K562 (cell line): ENCODE measurements around the gene FGF23. TPM values are rescaled to one million over a fixed set of nuclear protein-coding genes. Genes with fewer than 3 reads are reported as not detected.
A peak's percentile ranks its signal among the peaks of the same experiment; 100 is the strongest.

Source experiments
- ATAC-seq: fragments of 200-7000 bp; cut with Tn5 transposase; 3 replicates; pipeline ENCODE4 v1.9.1; 2020; ENCODE audit warnings: moderate library complexity
- BruUV-seq: library from RNA; stranded (reverse); fragments of 400-500 nt; replicated peaks from 2 replicates; lab custom pipeline; 2021; lab: Mats Ljungman, UMichigan
- CTCF ChIA-PET: fragments of 300-600 bp; formaldehyde crosslinking; extraction: SDS; loops from one replicate; lab custom pipeline; 2021; ENCODE audit warnings: low intra/inter-chr PET ratio; lab: Yijun Ruan, JAX
- POLR2A ChIA-PET: fragments of 300-600, 350-650 bp; sonication (Branson Sonifier 250); formaldehyde crosslinking; extraction: SDS; loops from one replicate; lab custom pipeline; 2021; ENCODE audit warnings: antibody characterized with exemption, inconsistent platforms; lab: Yijun Ruan, JAX
- DNase-seq, 4 experiments: peaks; one replicate each; pipeline versions ENCODE4 v3.0.0 to v3.0.0-alpha.2; 2011 to 2018; ENCODE audit warnings: low spot score in 3 of 4, mixed read lengths in 3 of 4; ENCODE audit errors: extremely low read depth in 1 of 4
- FAIRE-seq: peaks from 2 replicates; lab custom pipeline; 2011; peaks lifted over from hg19 to GRCh38; lab: Jason Lieb, UNC
- H2AFZ ChIP-seq: 2 replicates; pipeline ENCODE4 v1.6.0; 2011; ENCODE audit warnings: low read depth, low read length, control low read depth, inconsistent platforms
- H3K27ac ChIP-seq: fragments of 200-600 bp; 3 replicates; pipeline ENCODE4 v1.8.0; 2011; ENCODE audit warnings: low read depth, mild to moderate bottlenecking, control low read depth, inconsistent platforms, low read length, moderate library complexity, mixed read lengths; ENCODE audit errors: extremely low read depth
- H3K27me3 ChIP-seq, 2 experiments: fragments of 300-600 bp in 1 of 2; 2 replicates in 1 of 2; 3 replicates in 1 of 2; pipeline versions ENCODE4 v1.6.0 to v1.8.0; 2011; ENCODE audit warnings: inconsistent platforms in 2 of 2, low read length in 2 of 2, mild to moderate bottlenecking in 1 of 2, mixed read lengths in 1 of 2, moderate library complexity in 1 of 2; ENCODE audit not compliant: control insufficient read depth in 2 of 2, insufficient read depth in 2 of 2
- H3K36me3 ChIP-seq: fragments of 300-600 bp; 3 replicates; pipeline ENCODE4 v1.8.0; 2011; ENCODE audit warnings: mild to moderate bottlenecking, low read length, inconsistent platforms; ENCODE audit not compliant: control insufficient read depth, insufficient read depth
- H3K4me1 ChIP-seq, 2 experiments: fragments of 200-600 bp in 1 of 2; replicated peaks in 1 of 2; 2 replicates in 1 of 2; 3 replicates in 1 of 2; pipeline versions ENCODE4 v1.5.1 to v1.8.0; 2011; ENCODE audit warnings: inconsistent platforms in 2 of 2, low read length in 2 of 2, mild to moderate bottlenecking in 1 of 2, mixed read lengths in 1 of 2, moderate library complexity in 1 of 2; ENCODE audit not compliant: control insufficient read depth in 2 of 2, insufficient read depth in 2 of 2
- H3K4me2 ChIP-seq: 2 replicates; pipeline ENCODE4 v1.6.1; 2011; ENCODE audit warnings: low read length, control low read depth, inconsistent platforms, mixed read lengths; ENCODE audit not compliant: insufficient read depth
- H3K4me3 ChIP-seq: fragments of 200-600 bp; sonication (generic), shearing (Covaris generic); 2 replicates; pipeline ENCODE4 v1.5.1; 2016; ENCODE audit warnings: control low read depth, inconsistent platforms
- H3K79me2 ChIP-seq: fragments of 200-600 bp; 3 replicates; pipeline ENCODE4 v1.8.0; 2011; ENCODE audit warnings: low read length, inconsistent platforms; ENCODE audit not compliant: control insufficient read depth, insufficient read depth
- H3K9ac ChIP-seq, 2 experiments: 2 replicates each; pipeline versions ENCODE4 v1.6.0 to v1.6.1; 2011; ENCODE audit warnings: low read depth in 2 of 2, low read length in 2 of 2, control low read depth in 1 of 2, inconsistent platforms in 1 of 2, mild to moderate bottlenecking in 1 of 2, mixed read lengths in 1 of 2; ENCODE audit not compliant: insufficient read depth in 1 of 2
- H3K9me1 ChIP-seq: one replicate; pipeline ENCODE4 v1.6.0; 2011; ENCODE audit warnings: inconsistent platforms, mild to moderate bottlenecking, low read length, moderate library complexity; ENCODE audit not compliant: control insufficient read depth, insufficient read depth
- H3K9me3 ChIP-seq: replicated peaks from 2 replicates; pipeline ENCODE4 v1.5.1; 2011; ENCODE audit warnings: low read depth, low read length, inconsistent platforms; ENCODE audit not compliant: control insufficient read depth, insufficient read depth
- H4K20me1 ChIP-seq: replicated peaks from 2 replicates; pipeline ENCODE4 v1.6.1; 2011; ENCODE audit warnings: low read length, inconsistent platforms, mixed read lengths; ENCODE audit not compliant: control insufficient read depth, insufficient read depth
- CBX1 ChIP-seq: sonication (generic); IDR thresholded peaks from 2 replicates; pipeline ENCODE4 v1.6.1; 2016; ENCODE audit warnings: antibody characterized with exemption, low read depth, mild to moderate bottlenecking
- EWSR1 ChIP-seq: fragments of 450-650 bp; IDR thresholded peaks from 2 replicates; pipeline ENCODE4 v1.6.1; 2018; ENCODE audit warnings: borderline replicate concordance, mild to moderate bottlenecking, low read depth, moderate library complexity; ENCODE audit not compliant: partially characterized antibody
- NRF1 ChIP-seq, 2 experiments: fragments of 450-650 bp; IDR thresholded peaks in 1 of 2; conservative IDR thresholded peaks in 1 of 2; 2 replicates each; pipeline ENCODE4 v1.6.1; 2014; ENCODE audit warnings: mild to moderate bottlenecking in 2 of 2
- RCOR1 ChIP-seq, 2 experiments: IDR thresholded peaks; 2 replicates each; pipeline ENCODE4 v1.6.1; 2012; ENCODE audit warnings: low read depth in 2 of 2, low read length in 2 of 2, borderline replicate concordance in 1 of 2, improper control_type of control experiment in 1 of 2
- YY1 ChIP-seq, 3 experiments: IDR thresholded peaks; 2 replicates each; pipeline ENCODE4 v1.6.1; 2011; ENCODE audit warnings: low read length in 2 of 3, mild to moderate bottlenecking in 2 of 3, moderate library complexity in 2 of 3, borderline replicate concordance in 1 of 3, control low read depth in 1 of 3, low read depth in 1 of 3; ENCODE audit not compliant: insufficient read depth in 3 of 3, insufficient replicate concordance in 2 of 3, control insufficient read depth in 1 of 3, insufficient read length in 1 of 3; ENCODE audit errors: extremely low read depth in 1 of 3
- ZBTB1 ChIP-seq: sonication (generic); formaldehyde crosslinking; IDR thresholded peaks from 2 replicates; pipeline ENCODE4 v1.8.1; 2023; ENCODE audit warnings: missing genetic modification reagents, low read depth, mild to moderate bottlenecking, borderline replicate concordance
- ZNF274 ChIP-seq: IDR thresholded peaks from 2 replicates; pipeline ENCODE4 v1.6.1; 2011; ENCODE audit warnings: low read depth, mild to moderate bottlenecking, low read length, moderate library complexity, borderline replicate concordance
- WGBS: fragments of 100-300 bp; shearing (Covaris generic); methylation state at CpG from one replicate; pipeline ENCODE4 v1.1.6; 2016; ENCODE audit warnings: low coverage, mixed read lengths; ENCODE audit not compliant: insufficient coverage; ENCODE audit errors: missing lambda C conversion rate; 5-methylcytosine and 5-hydroxymethylcytosine counted together
- in situ Hi-C: fragments of 300-500 bp; cut with MboI; formaldehyde crosslinking; loops from 4 replicates; pipeline ENCODE4 v1.15.0; 2018; ENCODE audit warnings: inconsistent platforms, mixed read lengths
- intact Hi-C: fragments of 100-400 bp; cut with micrococcal nuclease; formaldehyde crosslinking; loops from 2 replicates; pipeline ENCODE4 v1.14.2; 2022
- polyA plus RNA-seq, 8 experiments: library from polyadenylated mRNA; depleted of rRNA in 4 of 8; stranded (reverse) in 5 of 8; unstranded in 3 of 8; fragments of >200 nt; fragmentation: Nextera tagmentation in 2 of 8; fragmentation: Illumina TruSeq in 1 of 8; extraction: Ambion mirVana in 2 of 8; extraction: Trizol in 1 of 8; gene quantifications; 2 replicates each; pipeline versions ENCODE4 v1.2.1 to v1.2.3, GENCODE V29; 2011 to 2014; ENCODE audit warnings: inconsistent platforms in 1 of 8, missing spikeins in 1 of 8
- total RNA-seq, 7 experiments: library from RNA; depleted of rRNA in 6 of 7; stranded (reverse); fragments of >200 nt in 6 of 7; fragmentation: Illumina TruSeq in 2 of 7; extraction: Trizol in 2 of 7; gene quantifications; 2 replicates each; pipeline versions ENCODE4 v1.2.1 to v1.2.3, GENCODE V29; 2011 to 2021; ENCODE audit warnings: low replicate concordance in 1 of 7
- TF ChIP-seq, protein P1 (sequence below): fragments of 250-450 bp; sonication (Bioruptor Pico); IDR thresholded peaks from 2 replicates; pipeline ENCODE4 v1.4.0; 2020
- TF ChIP-seq, protein P2 (sequence below), 2 experiments: fragments of 150-350 bp in 1 of 2; IDR thresholded peaks; 2 replicates each; pipeline ENCODE4 v1.6.1; 2012 to 2016; ENCODE audit warnings: low read depth in 2 of 2, low read length in 2 of 2, mild to moderate bottlenecking in 1 of 2, moderate library complexity in 1 of 2
- TF ChIP-seq, protein P3 (sequence below): fragments of 150-350 bp; conservative IDR thresholded peaks from 2 replicates; pipeline ENCODE4 v1.6.1; 2014; ENCODE audit warnings: low read length

The FGF23 gene
- total and polyA plus RNA-seq, 9 of the 15 experiments (the other 6 are each of a cell fraction or from before 2014, with no cell fraction given) = 0.38 TPM; not detected in 8

DNA sequence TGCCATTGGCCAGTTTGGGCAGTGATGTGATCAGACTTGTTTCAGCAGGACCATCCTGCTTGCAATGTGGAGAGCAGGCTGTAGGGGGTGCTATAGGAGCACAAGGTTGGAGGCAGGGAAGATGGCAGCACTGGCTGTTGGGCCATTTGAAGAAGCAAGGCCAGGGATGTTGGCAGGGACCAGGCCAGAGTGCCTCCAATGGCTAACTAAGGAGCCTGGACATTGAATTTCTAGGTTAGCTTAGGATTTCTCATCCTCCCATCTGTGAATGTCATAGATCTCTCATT, 23.5 kb downstream of the FGF23 start (continued):
- TF ChIP-seq RCOR1 (IDR thresholded peaks at IDR 0.05; ENCODE audit: borderline replicate concordance in 1 of 2, low read depth in 2 of 2, low read length in 2 of 2) (peak in 1 of 2 experiments; percentile 24; a peak in 1 of 4 replicates), ZNF274 (no peak), EWSR1 (no peak), YY1 (IDR thresholded peaks at IDR 0.05; ENCODE audit: borderline replicate concordance in 1 of 3, control insufficient read depth in 1 of 3, extremely low read depth in 1 of 3, insufficient read depth in 3 of 3, insufficient read length in 1 of 3, insufficient replicate concordance in 2 of 3, low read depth in 1 of 3, low read length in 2 of 3) (peak in 2 of 3 experiments; percentile 55 to 83)

DNA sequence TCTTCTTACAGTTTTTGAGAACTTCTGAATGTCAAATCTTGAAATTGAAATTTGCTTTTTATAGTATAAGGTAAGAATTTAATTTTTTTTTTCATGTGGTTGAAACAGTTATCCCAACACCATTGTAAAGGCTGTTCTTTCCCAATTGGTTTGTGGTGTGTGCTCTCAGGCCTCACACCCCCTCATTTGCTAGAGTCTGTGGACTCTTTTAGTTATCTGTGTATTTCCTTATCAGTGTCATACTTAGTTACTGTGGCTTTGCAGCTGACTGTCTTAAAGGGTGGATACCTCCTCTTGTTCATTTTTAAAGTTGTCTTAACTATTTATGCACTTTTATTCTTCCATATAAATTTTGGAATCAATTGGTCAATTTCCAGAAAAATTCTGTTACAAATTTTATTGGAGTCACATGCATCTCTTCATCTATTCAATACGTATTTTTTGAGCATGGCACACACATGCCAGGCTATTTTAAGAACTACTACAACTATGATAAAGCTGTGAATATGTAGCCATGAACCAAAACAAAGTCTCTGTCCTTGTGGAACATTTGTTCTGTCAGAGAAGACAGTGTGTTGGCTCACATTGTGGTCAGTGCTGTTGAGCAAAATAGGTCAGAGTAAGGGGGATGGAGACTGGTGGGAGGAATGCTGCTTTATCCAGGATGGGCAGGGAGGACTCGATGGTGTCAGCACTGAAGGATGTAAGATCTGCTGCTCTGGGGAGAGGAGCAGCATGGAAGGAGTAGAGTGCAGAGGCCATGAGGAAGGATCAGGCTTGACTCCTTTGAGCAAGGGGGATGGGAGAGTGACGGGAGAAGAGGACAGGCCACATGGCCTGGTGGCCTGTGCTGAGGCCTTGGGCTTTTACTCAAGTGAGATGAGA, 24.1 kb downstream of the FGF23 start:
- no peaks in the 10 kb centered on the region for H4K20me1 ChIP-seq
- no peak overlapping the region for H3K9ac ChIP-seq
- POLR2A ChIA-PET = no interaction called here
- in situ Hi-C loops (no loop called here), intact Hi-C loops (loop anchor here (5.0 kb wide), 2 partner anchors 172 to 402 kb away; no protein-coding TSS in a partner anchor)
- no peaks in the 10 kb centered on the region for H3K79me2 ChIP-seq
- H3K4me2 ChIP-seq = no peak overlapping the region
- H3K27me3 ChIP-seq = no peaks in the 10 kb centered on the region
- CTCF ChIA-PET = no interaction called here
- H3K27ac ChIP-seq = no peak overlapping the region
- H3K9me1 ChIP-seq = no peaks in the 10 kb centered on the region
- H2AFZ ChIP-seq = no peak overlapping the region
- no peaks in the 10 kb centered on the region for H3K4me1 ChIP-seq
- BruUV-seq = no TSS peak
- no peak for DNase-seq
- ATAC-seq = no peak
- no peaks in the 10 kb centered on the region for H3K36me3 ChIP-seq
- no peaks in the 10 kb centered on the region for H3K9me3 ChIP-seq
- no peak for FAIRE-seq
- TF ChIP-seq, protein P1, sequence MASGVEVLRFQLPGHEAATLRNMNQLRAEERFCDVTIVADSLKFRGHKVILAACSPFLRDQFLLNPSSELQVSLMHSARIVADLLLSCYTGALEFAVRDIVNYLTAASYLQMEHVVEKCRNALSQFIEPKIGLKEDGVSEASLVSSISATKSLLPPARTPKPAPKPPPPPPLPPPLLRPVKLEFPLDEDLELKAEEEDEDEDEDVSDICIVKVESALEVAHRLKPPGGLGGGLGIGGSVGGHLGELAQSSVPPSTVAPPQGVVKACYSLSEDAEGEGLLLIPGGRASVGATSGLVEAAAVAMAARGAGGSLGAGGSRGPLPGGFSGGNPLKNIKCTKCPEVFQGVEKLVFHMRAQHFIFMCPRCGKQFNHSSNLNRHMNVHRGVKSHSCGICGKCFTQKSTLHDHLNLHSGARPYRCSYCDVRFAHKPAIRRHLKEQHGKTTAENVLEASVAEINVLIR = no peak
- TF ChIP-seq NRF1 (conservative IDR thresholded peaks at IDR 0.05 in 1 of 2, IDR thresholded peaks at IDR 0.05 in 1 of 2) (no peak), CBX1 (no peak), ZBTB1 (no peak)
- TF ChIP-seq, protein P2, sequence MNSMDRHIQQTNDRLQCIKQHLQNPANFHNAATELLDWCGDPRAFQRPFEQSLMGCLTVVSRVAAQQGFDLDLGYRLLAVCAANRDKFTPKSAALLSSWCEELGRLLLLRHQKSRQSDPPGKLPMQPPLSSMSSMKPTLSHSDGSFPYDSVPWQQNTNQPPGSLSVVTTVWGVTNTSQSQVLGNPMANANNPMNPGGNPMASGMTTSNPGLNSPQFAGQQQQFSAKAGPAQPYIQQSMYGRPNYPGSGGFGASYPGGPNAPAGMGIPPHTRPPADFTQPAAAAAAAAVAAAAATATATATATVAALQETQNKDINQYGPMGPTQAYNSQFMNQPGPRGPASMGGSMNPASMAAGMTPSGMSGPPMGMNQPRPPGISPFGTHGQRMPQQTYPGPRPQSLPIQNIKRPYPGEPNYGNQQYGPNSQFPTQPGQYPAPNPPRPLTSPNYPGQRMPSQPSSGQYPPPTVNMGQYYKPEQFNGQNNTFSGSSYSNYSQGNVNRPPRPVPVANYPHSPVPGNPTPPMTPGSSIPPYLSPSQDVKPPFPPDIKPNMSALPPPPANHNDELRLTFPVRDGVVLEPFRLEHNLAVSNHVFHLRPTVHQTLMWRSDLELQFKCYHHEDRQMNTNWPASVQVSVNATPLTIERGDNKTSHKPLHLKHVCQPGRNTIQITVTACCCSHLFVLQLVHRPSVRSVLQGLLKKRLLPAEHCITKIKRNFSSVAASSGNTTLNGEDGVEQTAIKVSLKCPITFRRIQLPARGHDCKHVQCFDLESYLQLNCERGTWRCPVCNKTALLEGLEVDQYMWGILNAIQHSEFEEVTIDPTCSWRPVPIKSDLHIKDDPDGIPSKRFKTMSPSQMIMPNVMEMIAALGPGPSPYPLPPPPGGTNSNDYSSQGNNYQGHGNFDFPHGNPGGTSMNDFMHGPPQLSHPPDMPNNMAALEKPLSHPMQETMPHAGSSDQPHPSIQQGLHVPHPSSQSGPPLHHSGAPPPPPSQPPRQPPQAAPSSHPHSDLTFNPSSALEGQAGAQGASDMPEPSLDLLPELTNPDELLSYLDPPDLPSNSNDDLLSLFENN (IDR thresholded peaks at IDR 0.05; ENCODE audit: low read depth in 2 of 2, low read length in 2 of 2) = no peak
- TF ChIP-seq, protein P3, sequence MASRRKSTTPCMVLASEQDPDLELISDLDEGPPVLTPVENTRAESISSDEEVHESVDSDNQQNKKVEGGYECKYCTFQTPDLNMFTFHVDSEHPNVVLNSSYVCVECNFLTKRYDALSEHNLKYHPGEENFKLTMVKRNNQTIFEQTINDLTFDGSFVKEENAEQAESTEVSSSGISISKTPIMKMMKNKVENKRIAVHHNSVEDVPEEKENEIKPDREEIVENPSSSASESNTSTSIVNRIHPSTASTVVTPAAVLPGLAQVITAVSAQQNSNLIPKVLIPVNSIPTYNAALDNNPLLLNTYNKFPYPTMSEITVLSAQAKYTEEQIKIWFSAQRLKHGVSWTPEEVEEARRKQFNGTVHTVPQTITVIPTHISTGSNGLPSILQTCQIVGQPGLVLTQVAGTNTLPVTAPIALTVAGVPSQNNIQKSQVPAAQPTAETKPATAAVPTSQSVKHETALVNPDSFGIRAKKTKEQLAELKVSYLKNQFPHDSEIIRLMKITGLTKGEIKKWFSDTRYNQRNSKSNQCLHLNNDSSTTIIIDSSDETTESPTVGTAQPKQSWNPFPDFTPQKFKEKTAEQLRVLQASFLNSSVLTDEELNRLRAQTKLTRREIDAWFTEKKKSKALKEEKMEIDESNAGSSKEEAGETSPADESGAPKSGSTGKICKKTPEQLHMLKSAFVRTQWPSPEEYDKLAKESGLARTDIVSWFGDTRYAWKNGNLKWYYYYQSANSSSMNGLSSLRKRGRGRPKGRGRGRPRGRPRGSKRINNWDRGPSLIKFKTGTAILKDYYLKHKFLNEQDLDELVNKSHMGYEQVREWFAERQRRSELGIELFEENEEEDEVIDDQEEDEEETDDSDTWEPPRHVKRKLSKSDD = no peak
- no peak overlapping the region for H3K4me3 ChIP-seq
- 0% methylated on average over 3 of the region's 3 CpGs for WGBS
